ENCODE results near the gene PTK7. TPM values are rescaled to one million over a fixed set of nuclear protein-coding genes. Genes with fewer than 3 reads are reported as not detected.
"Not testable (repeated sequence)": the region's sequence is repeated elsewhere in the genome, so short reads cannot be mapped to it uniquely, and the experiment has no call there.

Gene PTK7
- total RNA-seq, 1 experiment from 2014 or later, result 42.6 TPM

DNA sequence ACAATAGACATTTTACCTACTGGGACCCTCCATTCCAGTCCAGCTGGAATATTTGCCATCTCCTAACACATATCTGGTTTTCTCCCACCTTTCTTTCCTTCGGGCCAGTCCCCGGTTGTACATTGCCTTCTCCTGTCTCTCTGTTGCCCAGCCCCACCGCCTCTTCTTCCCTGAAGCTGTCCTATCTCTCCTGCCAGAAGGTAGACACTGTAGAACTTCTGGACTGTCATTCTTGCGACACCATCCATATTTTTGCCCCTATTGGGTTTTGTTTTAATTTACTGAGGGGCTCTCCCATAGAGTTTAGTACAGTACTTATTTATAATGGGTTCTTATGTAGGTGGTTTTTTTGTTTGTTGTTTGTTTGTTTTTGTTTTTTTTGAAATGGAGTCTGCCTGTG lies 4.9 kb downstream of the PTK7 start:
- TF ChIP-seq, protein P1, sequence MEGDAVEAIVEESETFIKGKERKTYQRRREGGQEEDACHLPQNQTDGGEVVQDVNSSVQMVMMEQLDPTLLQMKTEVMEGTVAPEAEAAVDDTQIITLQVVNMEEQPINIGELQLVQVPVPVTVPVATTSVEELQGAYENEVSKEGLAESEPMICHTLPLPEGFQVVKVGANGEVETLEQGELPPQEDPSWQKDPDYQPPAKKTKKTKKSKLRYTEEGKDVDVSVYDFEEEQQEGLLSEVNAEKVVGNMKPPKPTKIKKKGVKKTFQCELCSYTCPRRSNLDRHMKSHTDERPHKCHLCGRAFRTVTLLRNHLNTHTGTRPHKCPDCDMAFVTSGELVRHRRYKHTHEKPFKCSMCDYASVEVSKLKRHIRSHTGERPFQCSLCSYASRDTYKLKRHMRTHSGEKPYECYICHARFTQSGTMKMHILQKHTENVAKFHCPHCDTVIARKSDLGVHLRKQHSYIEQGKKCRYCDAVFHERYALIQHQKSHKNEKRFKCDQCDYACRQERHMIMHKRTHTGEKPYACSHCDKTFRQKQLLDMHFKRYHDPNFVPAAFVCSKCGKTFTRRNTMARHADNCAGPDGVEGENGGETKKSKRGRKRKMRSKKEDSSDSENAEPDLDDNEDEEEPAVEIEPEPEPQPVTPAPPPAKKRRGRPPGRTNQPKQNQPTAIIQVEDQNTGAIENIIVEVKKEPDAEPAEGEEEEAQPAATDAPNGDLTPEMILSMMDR (IDR thresholded peaks at IDR 0.05; ENCODE audit: unreplicated experiment), result no peak
- no peak for DNase-seq (ENCODE audit: unreplicated experiment)
- Mint-ChIP-seq H3K36me3 (ENCODE audit: insufficient read depth, unreplicated experiment) (no peaks in the 10 kb centered on the region), H3K27me3 (ENCODE audit: insufficient read depth, unreplicated experiment) (no peaks in the 10 kb centered on the region), H3K27ac (ENCODE audit: low read depth, unreplicated experiment) (no peak overlapping the region), H3K4me1 (ENCODE audit: insufficient read depth, unreplicated experiment) (peaks cover 18% of the 10 kb centered on the region), H3K9me3 (ENCODE audit: unreplicated experiment) (no peaks in the 10 kb centered on the region), H3K4me3 (ENCODE audit: unreplicated experiment) (no peak overlapping the region)
- BruUV-seq (replicated peaks), result no TSS peak
- ChIA-PET CTCF (interaction anchor here (1.5 kb wide), 1 partner anchor 49 kb away, joined by 3 read pairs; no protein-coding TSS in a partner anchor), POLR2A (no interaction called here)
- intact Hi-C loops (cut with micrococcal nuclease), result no loop called here

DNA sequence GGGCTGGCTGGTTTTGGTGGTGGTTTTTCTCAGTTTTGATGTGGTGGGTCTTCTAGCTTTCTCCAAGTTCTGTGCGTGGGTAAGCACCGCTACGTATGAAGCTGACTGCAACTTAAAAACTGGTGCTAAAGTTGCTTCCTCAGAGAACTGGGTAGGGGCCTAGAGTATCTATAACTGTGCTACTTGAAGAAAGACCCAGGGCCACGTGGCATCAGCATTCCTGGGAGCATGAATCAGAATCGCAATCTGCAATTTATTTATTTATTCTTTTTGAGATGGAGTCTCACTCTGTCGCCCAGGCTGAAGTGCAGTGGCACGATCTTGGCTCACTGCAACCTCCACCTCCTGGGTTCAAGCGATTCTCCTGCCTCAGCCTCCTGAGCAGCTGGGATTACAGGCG lies 5.8 kb downstream of the PTK7 start:
- H3K36me3 Mint-ChIP-seq (ENCODE audit: insufficient read depth, unreplicated experiment); H3K27me3 Mint-ChIP-seq (ENCODE audit: insufficient read depth, unreplicated experiment); H3K4me3 Mint-ChIP-seq (ENCODE audit: unreplicated experiment); DNase-seq (ENCODE audit: unreplicated experiment); CTCF ChIA-PET; H3K9me3 Mint-ChIP-seq (ENCODE audit: unreplicated experiment); BruUV-seq (replicated peaks); intact Hi-C loops (cut with micrococcal nuclease): not testable (repeated sequence)
- POLR2A ChIA-PET, result interaction anchor here (1.3 kb wide), 1 partner anchor 39 kb away, joined by 3 read pairs; no protein-coding TSS in a partner anchor
- Mint-ChIP-seq H3K27ac (ENCODE audit: low read depth, unreplicated experiment) (peak overlapping the region; percentile 42), H3K4me1 (ENCODE audit: insufficient read depth, unreplicated experiment) (peaks cover 18% of the 10 kb centered on the region)

DNA sequence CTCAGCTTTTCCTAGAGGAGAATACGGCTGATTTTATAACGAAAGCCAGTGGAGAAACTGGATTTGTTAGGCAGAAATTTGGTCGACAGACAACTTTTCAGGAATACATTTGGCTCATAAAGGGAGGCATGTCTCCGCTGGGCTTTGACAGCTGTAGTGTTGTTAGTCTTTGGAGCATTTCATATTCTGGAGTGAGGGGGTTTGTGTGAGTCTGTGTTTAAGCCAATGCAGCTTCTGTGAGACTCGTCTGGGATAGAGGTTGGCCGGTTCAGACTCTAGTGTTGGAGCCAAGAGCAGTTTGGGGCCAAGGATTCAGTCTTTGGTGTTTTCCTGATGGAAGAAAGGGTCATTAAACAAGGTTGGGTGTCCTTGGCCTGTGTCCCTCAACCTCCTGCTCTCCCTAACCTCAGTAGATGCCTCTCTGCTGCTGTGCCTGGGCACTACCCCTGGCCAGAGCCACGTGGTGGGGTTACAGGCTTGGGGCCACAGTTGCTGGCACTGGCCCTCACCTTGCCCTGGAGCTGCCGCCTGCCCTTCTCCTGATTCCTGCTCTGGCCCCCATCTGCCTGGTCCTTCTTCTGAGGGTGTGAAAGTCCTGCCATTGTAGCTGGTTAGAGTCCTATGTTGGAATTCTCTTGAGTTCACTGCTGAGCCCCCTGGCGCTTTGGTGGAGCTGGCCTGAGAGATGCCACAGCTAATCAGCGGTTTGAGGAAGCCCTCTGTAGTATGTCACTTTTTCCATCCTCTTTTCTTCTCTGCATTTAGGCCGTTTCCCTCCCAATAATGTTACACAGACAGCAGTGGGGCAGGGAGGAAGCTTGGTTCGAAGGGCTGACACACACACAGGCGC lies 6.9 kb downstream of the PTK7 start:
- TF ChIP-seq, protein P1 (IDR thresholded peaks at IDR 0.05; ENCODE audit: unreplicated experiment), result no peak
- no peaks in the 10 kb centered on the region for H3K27me3 Mint-ChIP-seq (ENCODE audit: insufficient read depth, unreplicated experiment)
- no peaks in the 10 kb centered on the region for H3K36me3 Mint-ChIP-seq (ENCODE audit: insufficient read depth, unreplicated experiment)
- POLR2A ChIA-PET, result interaction anchor here (0.8 to 1.3 kb wide), 2 partner anchors 14 to 38 kb away, joined by 3 to 4 read pairs; no protein-coding TSS in a partner anchor
- CTCF ChIA-PET, result interaction anchor here (0.7 to 1.4 kb wide), 4 partner anchors 14 to 1317 kb away, joined by 3 to 6 read pairs (median 4); no protein-coding TSS in a partner anchor
- no peak for DNase-seq (ENCODE audit: unreplicated experiment)
- H3K4me3 Mint-ChIP-seq (ENCODE audit: unreplicated experiment), result no peak overlapping the region
- no peak overlapping the region for H3K27ac Mint-ChIP-seq (ENCODE audit: low read depth, unreplicated experiment)
- no TSS peak for BruUV-seq (replicated peaks)
- H3K4me1 Mint-ChIP-seq (ENCODE audit: insufficient read depth, unreplicated experiment), result peaks cover 14% of the 10 kb centered on the region
- intact Hi-C loops (cut with micrococcal nuclease), result no loop called here
- H3K9me3 Mint-ChIP-seq (ENCODE audit: unreplicated experiment), result no peaks in the 10 kb centered on the region

DNA sequence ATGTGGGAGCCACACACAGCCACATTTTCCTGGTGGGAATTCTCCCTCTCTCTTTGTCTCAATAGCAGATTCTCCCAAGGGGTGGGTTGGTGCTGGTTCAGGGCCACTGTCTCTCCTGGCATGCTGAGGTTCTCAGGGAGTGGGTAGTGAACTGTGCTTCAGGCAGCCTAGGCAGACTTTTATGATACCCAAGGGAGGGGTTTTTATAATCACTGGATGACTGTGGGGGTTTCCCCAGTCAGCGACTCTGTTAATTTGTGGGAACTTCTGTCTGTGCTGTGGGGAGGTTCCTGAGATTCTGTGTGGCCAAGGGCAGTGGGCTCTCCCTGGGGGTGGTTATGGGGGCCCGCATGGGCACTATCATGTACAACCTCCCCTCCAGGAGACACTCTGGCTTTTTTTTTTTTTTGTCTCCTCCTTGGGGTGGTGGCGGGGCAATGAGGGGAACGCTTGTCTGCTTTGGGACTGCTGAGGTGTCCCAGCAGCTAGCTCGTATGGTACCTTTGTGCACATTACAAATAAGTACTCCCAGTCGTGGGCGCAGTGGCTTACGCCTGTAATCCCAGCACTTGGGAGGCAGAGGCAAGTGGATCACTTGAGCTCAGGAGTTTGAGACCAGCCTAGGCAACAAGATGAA lies 10.0 kb downstream of the PTK7 start:
- no peak for DNase-seq (ENCODE audit: unreplicated experiment)
- Mint-ChIP-seq H3K4me1 (ENCODE audit: insufficient read depth, unreplicated experiment) (peaks cover 15% of the 10 kb centered on the region), H3K9me3 (ENCODE audit: unreplicated experiment) (no peaks in the 10 kb centered on the region), H3K4me3 (ENCODE audit: unreplicated experiment) (no peak overlapping the region), H3K27me3 (ENCODE audit: insufficient read depth, unreplicated experiment) (no peaks in the 10 kb centered on the region), H3K27ac (ENCODE audit: low read depth, unreplicated experiment) (no peak overlapping the region), H3K36me3 (ENCODE audit: insufficient read depth, unreplicated experiment) (peaks cover 4% of the 10 kb centered on the region)
- CTCF ChIA-PET, result interaction anchor here (0.9 to 1.1 kb wide), 2 partner anchors 9 to 63 kb away, joined by 4 to 5 read pairs; no protein-coding TSS in a partner anchor
- POLR2A ChIA-PET, result interaction anchor here (1.2 to 5.5 kb wide), 3 partner anchors 9 to 14 kb away, joined by 4 to 31 read pairs (median 6); partner anchors contain the start of gene PTK7
- no TSS peak for BruUV-seq (replicated peaks)
- intact Hi-C loops (cut with micrococcal nuclease), result no loop called here
- TF ChIP-seq, protein P1 (IDR thresholded peaks at IDR 0.05; ENCODE audit: unreplicated experiment), result no peak
